GM23338 (cell line): Measurements from ENCODE around the gene ST6GALNAC3. TPM values are rescaled to one million over a fixed set of nuclear protein-coding genes. Genes with fewer than 3 reads are reported as not detected.

Experiments used
- ATAC-seq: fragments of 200-7000 bp; cut with Tn5 transposase; 3 replicates; pipeline ENCODE4 v1.9.1; 2020
- DNase-seq: peaks from one replicate; pipeline ENCODE4 v3.0.0-alpha.2; 2015; ENCODE audit warnings: low spot score
- H2AFZ ChIP-seq: fragments of 200-600 bp; sonication (generic); 2 replicates; pipeline ENCODE4 v1.8.0; 2016; ENCODE audit warnings: antibody characterized with exemption, mild to moderate bottlenecking, moderate library complexity
- H3F3A ChIP-seq: fragments of 200-600 bp; sonication (generic); replicated peaks from 2 replicates; pipeline ENCODE4 v1.8.0; 2017; ENCODE audit warnings: antibody characterized with exemption, mixed run types, low read depth
- H3K27ac ChIP-seq: fragments of 200-600 bp; sonication (generic); 2 replicates; pipeline ENCODE4 v1.6.1; 2016; ENCODE audit warnings: low read depth
- H3K27me3 ChIP-seq: fragments of 200-600 bp; sonication (generic); 2 replicates; pipeline ENCODE4 v1.8.0; 2016; ENCODE audit warnings: mild to moderate bottlenecking, mixed run types, moderate library complexity; ENCODE audit not compliant: insufficient read depth
- H3K36me3 ChIP-seq: fragments of 200-600 bp; sonication (generic); 2 replicates; pipeline ENCODE4 v1.8.0; 2016; ENCODE audit warnings: mild to moderate bottlenecking; ENCODE audit not compliant: insufficient read depth
- H3K4me1 ChIP-seq: fragments of 200-600 bp; sonication (generic); 2 replicates; pipeline ENCODE4 v1.8.0; 2016; ENCODE audit warnings: mild to moderate bottlenecking, moderate library complexity; ENCODE audit not compliant: insufficient read depth
- H3K4me2 ChIP-seq: fragments of 200-600 bp; sonication (generic); 2 replicates; pipeline ENCODE4 v1.7.1; 2017; ENCODE audit warnings: mixed run types
- H3K4me3 ChIP-seq: fragments of 200-600 bp; sonication (generic); 2 replicates; pipeline ENCODE4 v1.6.1; 2016; ENCODE audit warnings: mixed run types
- H3K79me2 ChIP-seq: fragments of 200-600 bp; sonication (generic); replicated peaks from 2 replicates; pipeline ENCODE4 v1.8.0; 2017; ENCODE audit warnings: mild to moderate bottlenecking; ENCODE audit not compliant: insufficient read depth
- H3K9me2 ChIP-seq: fragments of 200-600 bp; sonication (generic); 2 replicates; pipeline ENCODE4 v1.8.0; 2017; ENCODE audit not compliant: insufficient read depth
- H4K20me1 ChIP-seq: fragments of 200-600 bp; sonication (generic); replicated peaks from 2 replicates; pipeline ENCODE4 v1.8.0; 2017; ENCODE audit warnings: mild to moderate bottlenecking; ENCODE audit not compliant: insufficient read depth
- H3K27ac Mint-ChIP-seq: 2 replicates; pipeline ENCODE4 v1.8.0; 2020; ENCODE audit warnings: inconsistent platforms, mild to moderate bottlenecking, moderate library complexity, mixed read lengths
- H3K27me3 Mint-ChIP-seq: 3 replicates; pipeline ENCODE4 v1.8.0; 2022; ENCODE audit warnings: low read depth, mild to moderate bottlenecking, moderate library complexity, mixed read lengths, inconsistent platforms; ENCODE audit not compliant: insufficient read depth, poor library complexity
- H3K36me3 Mint-ChIP-seq: 3 replicates; pipeline ENCODE4 v1.8.0; 2021; ENCODE audit warnings: low read depth, mild to moderate bottlenecking, inconsistent platforms, moderate library complexity, mixed read lengths
- H3K4me1 Mint-ChIP-seq: 3 replicates; pipeline ENCODE4 v1.8.0; 2020; ENCODE audit warnings: mild to moderate bottlenecking, inconsistent platforms, mixed read lengths
- H3K4me3 Mint-ChIP-seq: 3 replicates; pipeline ENCODE4 v1.8.0; 2021; ENCODE audit warnings: moderate library complexity, mild to moderate bottlenecking, inconsistent platforms, mixed read lengths
- H3K9me3 Mint-ChIP-seq: 3 replicates; pipeline ENCODE4 v1.8.0; 2020; ENCODE audit warnings: moderate library complexity, mild to moderate bottlenecking, inconsistent platforms, mixed read lengths
- CREB1 ChIP-seq: fragments of 250-450 bp; sonication (Bioruptor Pico); IDR thresholded peaks from 2 replicates; pipeline ENCODE4 v1.5.0; 2020; ENCODE audit warnings: low read depth, mild to moderate bottlenecking, moderate library complexity
- CTCF ChIP-seq, 2 experiments: fragments of 200-600 bp in 1 of 2; sonication (generic) in 1 of 2; conservative IDR thresholded peaks; 2 replicates each; pipeline versions ENCODE4 v1.5.1 to v1.6.1; 2016 to 2017; ENCODE audit warnings: antibody characterized with exemption in 2 of 2, low read depth in 2 of 2, mild to moderate bottlenecking in 2 of 2, moderate library complexity in 1 of 2
- ETS1 ChIP-seq: IDR thresholded peaks from 2 replicates; pipeline ENCODE4 v1.6.1; 2016; ENCODE audit warnings: antibody characterized with exemption
- EZH2 ChIP-seq: fragments of 200-600 bp; sonication (generic); IDR thresholded peaks from one replicate; pipeline ENCODE4 v1.8.0; 2017; ENCODE audit warnings: antibody characterized with exemption, mild to moderate bottlenecking, low read depth; ENCODE audit not compliant: unreplicated experiment
- EZH2phosphoT487 ChIP-seq: fragments of 200-600 bp; sonication (generic); IDR thresholded peaks from one replicate; pipeline ENCODE4 v1.8.1; 2018; ENCODE audit warnings: antibody characterized with exemption; ENCODE audit not compliant: unreplicated experiment
- JUNB ChIP-seq: IDR thresholded peaks from one replicate; pipeline ENCODE4 v1.6.1; 2016; ENCODE audit warnings: antibody characterized with exemption; ENCODE audit not compliant: unreplicated experiment
- NANOG ChIP-seq: IDR thresholded peaks from 2 replicates; pipeline ENCODE4 v1.6.1; 2016; ENCODE audit warnings: antibody characterized with exemption, borderline replicate concordance
- POLR2AphosphoS5 ChIP-seq: IDR thresholded peaks from 2 replicates; pipeline ENCODE4 v1.6.1; 2016; ENCODE audit warnings: antibody characterized with exemption, low read depth
- REST ChIP-seq: IDR thresholded peaks from one replicate; pipeline ENCODE4 v1.6.1; 2018; ENCODE audit warnings: antibody characterized with exemption; ENCODE audit not compliant: unreplicated experiment
- STAT1 ChIP-seq: IDR thresholded peaks from one replicate; pipeline ENCODE4 v1.6.1; 2016; ENCODE audit warnings: antibody characterized with exemption; ENCODE audit not compliant: unreplicated experiment
- ZNF114 ChIP-seq: fragments of 250-450 bp; sonication (Bioruptor Pico); IDR thresholded peaks from 2 replicates; pipeline ENCODE4 v1.5.0; 2020; ENCODE audit warnings: mild to moderate bottlenecking, moderate library complexity
- ZNF331 ChIP-seq: fragments of 250-450 bp; sonication (Bioruptor Pico); IDR thresholded peaks from 2 replicates; pipeline ENCODE4 v1.5.0; 2020; ENCODE audit warnings: low read depth, mild to moderate bottlenecking, moderate library complexity
- ZNF462 ChIP-seq: fragments of 250-450 bp; sonication (Bioruptor Pico); IDR thresholded peaks from 2 replicates; pipeline ENCODE4 v1.5.0; 2020; ENCODE audit warnings: mild to moderate bottlenecking, moderate library complexity
- polyA plus RNA-seq: library from polyadenylated mRNA; unstranded; fragments of >200 nt; fragmentation: Nextera tagmentation; extraction: Ambion mirVana; gene quantifications from 2 replicates; pipeline ENCODE4 v1.2.1, GENCODE V29; 2016
- total RNA-seq: library from RNA; depleted of rRNA; stranded (reverse); fragments of >200 nt; shearing (Covaris generic); gene quantifications from 2 replicates; pipeline ENCODE4 v1.2.3, GENCODE V29; 2014

ST6GALNAC3 gene
- total and polyA plus RNA-seq, 2 experiments from 2014 or later = 4.7 to 11.6 TPM

GRCh38 chr1:76666499-76666898 is 592.0 kb downstream of the ST6GALNAC3 start:
- no peaks in the 10 kb centered on the region for H3K4me1 Mint-ChIP-seq
- no peak overlapping the region for H3K4me3 ChIP-seq
- H3K36me3 ChIP-seq = no peaks in the 10 kb centered on the region
- H3K4me3 Mint-ChIP-seq = no peak overlapping the region
- no peaks in the 10 kb centered on the region for H3K27me3 ChIP-seq
- H2AFZ ChIP-seq = no peak overlapping the region
- H3K79me2 ChIP-seq = no peaks in the 10 kb centered on the region
- no peaks in the 10 kb centered on the region for H3K36me3 Mint-ChIP-seq
- no peak overlapping the region for H3K27ac ChIP-seq
- no peaks in the 10 kb centered on the region for H3K27me3 Mint-ChIP-seq
- H3F3A ChIP-seq = no peaks in the 10 kb centered on the region
- no peaks in the 10 kb centered on the region for H3K4me1 ChIP-seq
- H3K4me2 ChIP-seq = no peak overlapping the region
- no peak overlapping the region for H3K27ac Mint-ChIP-seq
- no peak for ATAC-seq
- H3K9me3 Mint-ChIP-seq = peaks cover 7% of the 10 kb centered on the region; the same call in 2 of the 3 replicates
- DNase-seq = no peak
- peaks cover 3% of the 10 kb centered on the region; the same call in 1 of the 2 replicates for H3K9me2 ChIP-seq
- no peaks in the 10 kb centered on the region for H4K20me1 ChIP-seq
- no peak for TF ChIP-seq CREB1 (CRISPR knock-in tag)
- TF ChIP-seq EZH2phosphoT487 = no peak
- TF ChIP-seq ZNF114 (CRISPR knock-in tag) = no peak
- TF ChIP-seq CTCF (conservative IDR thresholded peaks at IDR 0.05; ENCODE audit: low read depth in 2 of 2) = no peak
- no peak for TF ChIP-seq EZH2
- TF ChIP-seq POLR2AphosphoS5 = no peak
- TF ChIP-seq NANOG = no peak
- no peak for TF ChIP-seq STAT1
- TF ChIP-seq JUNB = no peak
- no peak for TF ChIP-seq REST
- no peak for TF ChIP-seq ETS1
- TF ChIP-seq ZNF462 = no peak
- no peak for TF ChIP-seq ZNF331 (CRISPR knock-in tag)
